GM21390 (cell line): ENCODE results near the gene FBXL17.

Experiments used
- ATAC-seq: cut with Tn5 transposase; IDR thresholded peaks from one replicate; pipeline ENCODE4 v1.9.1; 2021; ENCODE audit not compliant: unreplicated experiment

Gene FBXL17

DNA sequence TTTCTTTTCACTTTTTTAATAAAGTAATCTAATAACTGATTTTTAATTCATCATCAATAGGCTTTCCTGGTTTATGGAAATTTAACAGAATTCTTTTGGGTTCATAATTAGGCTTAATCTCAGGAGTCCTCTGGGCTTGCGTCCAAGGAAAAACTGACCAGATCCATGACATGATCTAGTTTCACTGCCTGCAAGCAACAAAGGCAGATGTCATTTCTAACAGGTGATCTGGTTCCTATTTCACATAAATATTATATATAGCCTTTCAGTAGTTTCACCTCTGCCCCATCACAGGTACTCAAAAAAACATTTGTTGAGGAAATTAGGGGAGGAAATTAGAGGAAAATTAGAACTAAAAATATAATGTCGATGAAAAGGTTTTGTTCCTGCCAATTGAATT, 126.4 kb downstream of the FBXL17 start:
- no peak for ATAC-seq

DNA sequence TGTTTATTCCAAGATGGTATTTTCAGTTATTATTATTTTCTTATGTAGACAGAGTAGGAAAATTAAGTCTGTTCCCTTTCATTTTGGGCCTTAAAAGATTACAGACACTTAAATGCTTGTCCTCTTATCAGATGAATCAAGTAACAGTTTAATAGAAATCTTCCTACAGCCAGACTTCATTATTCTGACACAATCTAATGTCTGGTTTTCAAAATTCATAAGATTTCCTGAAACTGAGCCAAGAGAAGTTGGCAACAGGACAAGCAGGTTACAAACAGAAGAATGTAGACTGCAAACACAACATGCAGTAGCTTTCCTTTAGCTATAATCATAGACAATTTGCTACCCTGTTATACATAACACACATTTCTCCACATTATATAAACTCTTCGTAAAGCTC, 130.5 kb downstream of the FBXL17 start:
- ATAC-seq = no peak

DNA sequence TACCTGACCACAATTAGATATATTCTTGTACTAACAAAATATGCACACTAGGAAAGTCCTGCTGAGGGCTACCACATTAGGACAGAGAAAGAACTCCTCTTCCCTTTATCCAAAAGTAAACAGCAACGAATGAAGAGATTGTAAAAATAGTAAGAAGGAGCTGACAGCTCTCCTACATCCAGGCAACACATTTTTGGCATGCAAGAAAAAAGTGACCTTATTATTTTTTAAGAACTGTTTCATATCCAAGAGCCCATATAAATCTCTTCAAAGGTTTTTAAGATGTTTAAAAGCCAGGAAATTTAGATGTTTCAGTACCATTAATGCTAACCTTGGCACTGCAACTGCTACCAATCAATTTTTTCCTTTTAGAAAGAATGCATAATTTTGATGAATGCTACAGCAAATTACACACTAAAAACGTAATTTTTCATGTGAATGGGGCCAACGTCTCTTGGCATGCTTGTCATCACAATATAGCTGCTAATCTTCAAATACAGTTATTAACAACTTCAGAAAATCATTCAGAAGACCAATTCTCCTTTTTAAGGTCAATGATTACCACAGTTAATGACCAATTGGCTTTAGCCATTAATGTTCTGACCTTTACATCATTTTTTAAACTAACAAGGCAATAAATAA, 132.0 kb downstream of the FBXL17 start:
- ATAC-seq = no peak

DNA sequence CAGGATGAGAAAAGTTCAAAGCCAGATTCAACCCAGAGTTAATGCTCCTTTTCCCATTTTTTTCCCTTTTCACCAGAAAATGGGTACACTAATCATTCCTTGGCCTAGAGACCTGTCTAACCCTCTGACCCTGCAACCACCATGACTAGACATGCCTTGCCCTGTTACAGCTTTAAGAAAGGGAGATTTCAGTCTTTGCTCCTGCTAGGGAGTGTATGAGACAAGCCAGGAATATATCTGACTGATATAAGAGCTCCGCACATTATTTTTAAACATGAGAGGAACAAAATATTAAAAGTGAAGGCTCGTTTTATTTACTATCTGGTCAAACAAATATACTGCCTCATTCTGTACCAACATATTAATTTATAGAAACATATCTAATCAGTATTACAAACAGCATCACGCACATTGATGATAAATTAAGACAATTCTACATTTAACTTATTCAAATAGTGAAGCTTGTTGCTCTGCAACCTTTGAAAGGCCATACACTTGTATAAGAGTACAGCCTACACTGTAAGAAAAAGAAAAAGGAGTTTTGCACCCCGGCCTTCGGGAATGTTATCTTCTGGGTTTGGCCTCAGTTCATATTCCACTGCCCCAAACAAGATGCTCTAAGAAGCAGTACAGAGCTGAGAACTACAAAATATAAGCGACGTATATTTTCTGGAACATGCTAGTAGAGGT, 132.7 kb downstream of the FBXL17 start:
- ATAC-seq = no peak

DNA sequence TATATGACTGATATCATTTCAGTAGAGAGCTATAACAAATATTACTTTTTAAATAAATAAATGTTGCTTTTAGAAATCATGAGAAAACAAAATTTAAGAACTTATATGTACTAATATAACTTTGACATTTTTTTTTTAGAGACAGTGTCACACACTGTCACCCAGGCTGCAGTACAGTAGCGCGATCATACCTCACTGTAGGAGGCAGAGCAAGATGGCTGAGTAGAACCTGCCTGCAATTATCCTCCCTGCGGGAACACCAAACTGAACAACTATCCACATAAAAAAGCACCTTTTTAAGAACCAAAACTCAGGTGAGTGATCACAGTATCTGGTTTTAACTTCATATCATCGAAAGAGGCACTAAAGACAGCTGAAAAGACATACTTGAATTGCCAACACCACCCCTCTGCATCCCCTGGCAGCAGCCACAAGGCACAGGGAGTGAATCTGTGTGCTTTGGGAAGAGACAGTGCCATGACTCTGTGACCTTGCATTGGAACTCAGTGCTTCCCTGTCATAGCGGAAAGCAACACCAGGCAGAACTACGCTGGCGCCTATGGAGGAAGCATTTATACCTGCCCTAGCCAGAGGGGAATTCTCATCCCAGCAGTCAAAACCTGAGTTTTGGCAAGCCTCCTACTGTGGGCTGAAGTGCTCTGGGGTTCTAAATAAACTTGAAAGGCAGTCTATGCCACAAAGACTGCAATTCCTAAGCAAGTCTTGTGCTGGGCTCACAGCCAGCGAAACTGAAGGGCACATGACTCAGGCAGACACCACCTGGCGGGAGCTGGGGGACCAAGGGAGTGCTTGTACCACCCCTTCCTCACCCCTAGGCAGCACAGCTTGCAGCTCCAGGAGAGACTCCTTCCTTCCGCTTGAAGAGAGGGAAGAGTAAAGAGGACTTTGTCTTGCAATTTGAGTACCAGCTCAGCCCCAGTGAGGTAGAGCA, 142.7 kb downstream of the FBXL17 start:
- no peak for ATAC-seq

DNA sequence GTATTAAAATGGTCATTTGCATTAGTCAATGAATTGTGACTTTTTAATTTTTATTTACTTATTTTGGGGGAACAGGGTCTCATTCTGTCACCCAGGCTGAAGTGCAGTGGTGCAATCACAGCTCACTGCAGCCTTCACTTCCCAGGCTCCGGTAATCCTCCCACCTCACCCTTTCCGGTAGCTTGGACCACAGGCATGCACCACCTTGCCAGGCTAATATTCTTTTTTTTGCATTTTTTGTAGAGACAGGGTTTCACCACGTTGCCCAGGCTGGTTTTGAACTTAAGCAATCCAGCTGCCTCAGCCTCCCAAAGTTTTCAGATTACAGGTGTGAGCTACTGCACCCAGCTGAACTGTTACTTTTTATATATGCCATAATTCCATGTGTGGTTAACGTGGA, 143.4 kb downstream of the FBXL17 start:
- ATAC-seq = no peak

DNA sequence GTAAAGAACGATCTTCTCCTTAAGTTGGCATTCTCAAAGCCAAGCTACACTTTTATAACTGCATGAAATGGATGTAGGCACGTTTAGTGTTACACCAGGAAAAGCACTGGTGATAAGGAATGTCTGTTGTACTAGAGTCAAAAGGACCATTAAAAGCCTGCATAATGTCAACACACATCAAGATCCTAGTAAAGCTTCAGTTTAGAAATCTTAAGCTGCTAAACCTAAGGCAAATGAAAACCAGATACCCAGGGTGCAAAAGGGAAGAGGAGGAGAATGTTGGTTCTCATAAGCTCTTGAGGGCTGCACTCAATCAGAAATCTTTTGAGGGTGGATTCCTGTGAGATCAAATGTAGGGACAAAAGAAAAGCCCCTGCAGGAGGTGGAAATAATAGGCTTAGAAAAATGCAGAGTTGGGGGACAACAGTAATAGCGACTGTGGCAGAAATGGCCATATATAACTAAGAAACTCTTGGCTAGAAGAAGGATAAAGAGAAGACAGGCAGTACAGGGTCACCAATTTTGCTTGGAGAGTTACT, 148.2 kb downstream of the FBXL17 start:
- no peak for ATAC-seq

DNA sequence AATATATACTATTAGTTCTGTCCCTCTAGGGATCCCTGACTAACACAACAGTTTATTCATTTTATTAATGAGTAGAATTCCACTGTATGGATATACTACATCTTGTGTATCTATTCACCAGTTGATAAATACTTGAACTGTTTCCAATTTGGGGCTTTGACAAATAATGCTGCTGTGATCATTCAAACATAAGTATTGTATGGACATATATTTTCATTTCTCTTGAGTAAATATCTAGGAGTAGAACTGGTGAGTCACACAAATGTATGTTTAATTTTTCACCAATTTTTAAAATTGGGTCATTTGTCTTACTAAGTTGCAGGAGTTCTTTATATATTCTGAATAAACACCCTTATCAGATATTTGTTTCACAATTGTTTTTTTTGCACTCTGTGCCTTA, 149.1 kb downstream of the FBXL17 start:
- no peak for ATAC-seq

DNA sequence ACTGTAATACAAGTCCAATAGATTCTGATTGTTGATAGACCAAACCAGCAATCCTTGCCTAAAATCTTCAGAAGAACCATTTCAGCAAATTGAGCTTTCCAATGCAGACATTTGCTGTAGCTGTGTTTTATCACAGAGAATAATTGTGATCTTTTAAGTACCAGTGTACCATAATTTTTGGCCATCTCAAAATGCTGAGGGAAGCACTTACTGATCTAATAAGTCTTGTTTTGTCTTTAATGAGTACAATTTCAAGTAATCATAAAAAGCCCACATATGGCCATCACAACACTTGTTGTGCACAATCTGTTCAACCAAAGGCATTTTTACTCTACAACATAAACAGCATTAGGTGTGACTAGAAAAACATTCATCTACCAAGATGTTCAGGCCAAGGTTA, 159.9 kb downstream of the FBXL17 start:
- no peak for ATAC-seq

DNA sequence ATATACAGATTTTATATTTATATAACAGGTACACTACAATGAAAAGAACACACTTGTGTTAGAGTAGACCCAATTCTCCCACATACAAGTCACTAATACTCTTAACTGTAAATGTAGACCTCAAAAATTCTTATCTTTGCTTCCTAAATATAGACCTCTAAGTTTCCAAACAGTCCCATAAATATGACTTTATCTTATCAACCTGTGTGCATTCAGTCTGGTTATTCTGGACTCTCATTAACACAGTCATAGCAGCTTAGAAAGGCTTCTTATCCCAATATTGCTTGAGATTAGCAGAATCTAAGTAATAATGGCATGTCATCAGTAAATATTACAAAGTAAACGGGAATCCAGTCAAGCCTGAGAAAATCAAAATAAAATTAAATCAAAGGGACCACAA, 161.1 kb downstream of the FBXL17 start:
- ATAC-seq = no peak

DNA sequence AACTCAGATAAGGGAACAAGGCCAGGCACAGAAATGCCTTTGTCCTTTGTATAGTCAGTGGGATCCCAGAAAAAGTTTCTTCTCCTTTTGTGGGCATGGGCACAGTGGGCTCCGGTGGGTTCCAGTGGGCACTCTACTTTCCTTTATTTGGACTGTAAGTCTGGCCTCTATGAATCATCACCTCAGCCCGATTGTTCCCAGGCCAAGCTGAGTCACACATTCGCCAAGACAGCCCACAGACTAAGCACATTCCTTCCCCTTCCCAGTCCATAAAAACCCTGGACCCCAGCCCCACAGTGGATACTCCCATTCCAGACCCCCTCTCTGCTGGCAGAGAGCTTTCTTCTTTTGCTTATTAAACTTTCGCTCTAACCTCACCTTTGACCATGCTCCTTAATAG, 165.0 kb downstream of the FBXL17 start:
- ATAC-seq = no peak

DNA sequence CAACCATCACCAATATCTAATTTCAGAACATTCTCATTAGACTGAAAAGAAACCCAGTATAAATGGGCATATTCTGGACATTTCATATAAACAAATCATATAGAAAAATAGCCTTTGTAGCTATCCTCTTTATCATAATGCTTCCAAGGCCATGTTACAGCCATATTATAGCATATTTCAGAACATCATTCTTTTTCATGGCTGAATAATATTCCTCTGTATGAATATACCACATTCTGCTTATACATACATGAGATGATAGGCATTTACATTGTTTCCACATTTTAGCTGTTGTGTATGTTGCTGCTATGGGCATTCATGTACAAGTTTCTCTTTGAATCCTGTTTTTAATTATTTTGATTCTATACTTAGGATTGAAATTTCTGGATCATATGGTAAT, 167.0 kb downstream of the FBXL17 start:
- ATAC-seq = no peak

DNA sequence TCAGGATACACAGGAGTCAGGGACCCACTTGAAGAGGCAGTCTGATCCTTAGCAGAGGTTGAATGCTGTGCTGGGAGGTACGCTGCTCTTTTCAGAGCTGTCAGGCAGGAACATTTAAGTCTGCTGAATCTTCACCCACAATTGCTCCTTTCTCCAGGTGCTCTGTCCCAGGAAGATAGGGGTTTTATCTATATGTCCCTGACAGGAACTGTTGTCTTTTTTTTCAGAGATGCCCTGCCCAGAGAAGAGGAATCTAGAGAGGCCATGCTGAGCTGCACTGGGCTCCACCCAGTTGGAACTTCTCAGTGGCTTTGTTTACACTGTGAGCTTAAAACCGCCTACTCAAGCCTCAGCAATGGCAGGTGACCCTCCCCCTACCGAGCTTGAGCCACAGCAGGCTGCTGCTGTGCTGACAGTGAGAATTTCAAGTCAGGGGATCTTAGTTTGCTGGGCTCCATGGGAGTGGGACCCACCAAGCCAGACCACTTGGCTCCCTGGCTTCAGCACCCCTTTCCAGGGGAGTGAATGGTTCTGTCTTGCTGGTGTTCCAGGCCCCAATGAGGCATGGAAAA, 169.0 kb downstream of the FBXL17 start:
- ATAC-seq = no peak

DNA sequence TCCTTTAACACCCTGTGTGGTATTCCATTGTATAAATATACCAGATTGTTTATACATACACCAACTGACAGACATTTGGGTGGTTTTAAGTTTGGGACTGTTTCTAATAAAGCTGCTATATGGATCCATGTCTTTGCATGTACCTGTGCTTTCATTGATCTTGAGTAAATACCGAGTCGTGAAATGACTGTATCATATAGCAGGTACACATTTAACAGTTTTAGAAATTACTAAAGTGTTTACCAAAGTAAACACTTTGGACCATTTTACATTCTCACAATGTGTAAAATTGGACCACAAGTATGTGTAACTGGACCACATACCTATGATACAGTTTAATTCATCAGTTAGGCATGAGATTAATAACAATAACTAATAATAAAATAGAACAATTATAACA, 175.2 kb downstream of the FBXL17 start:
- no peak for ATAC-seq

DNA sequence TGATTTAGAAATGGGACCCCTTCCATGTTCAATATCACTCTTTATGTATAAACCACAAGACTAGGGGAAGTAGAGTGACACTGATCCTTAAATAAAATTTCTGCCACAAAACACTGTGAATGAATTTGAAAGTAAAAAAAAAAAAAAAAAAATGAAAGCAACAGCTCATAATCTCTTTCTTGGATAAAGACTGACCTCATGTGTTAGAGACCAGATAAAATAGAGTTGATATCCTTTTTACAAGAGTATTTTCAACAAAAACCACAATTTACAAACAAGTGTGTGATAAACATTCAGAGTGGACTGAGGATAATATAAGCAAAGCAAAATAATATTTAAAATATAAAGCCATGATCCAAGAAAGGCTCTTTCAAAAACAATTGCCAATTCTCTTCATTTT, 180.2 kb downstream of the FBXL17 start:
- ATAC-seq = no peak

DNA sequence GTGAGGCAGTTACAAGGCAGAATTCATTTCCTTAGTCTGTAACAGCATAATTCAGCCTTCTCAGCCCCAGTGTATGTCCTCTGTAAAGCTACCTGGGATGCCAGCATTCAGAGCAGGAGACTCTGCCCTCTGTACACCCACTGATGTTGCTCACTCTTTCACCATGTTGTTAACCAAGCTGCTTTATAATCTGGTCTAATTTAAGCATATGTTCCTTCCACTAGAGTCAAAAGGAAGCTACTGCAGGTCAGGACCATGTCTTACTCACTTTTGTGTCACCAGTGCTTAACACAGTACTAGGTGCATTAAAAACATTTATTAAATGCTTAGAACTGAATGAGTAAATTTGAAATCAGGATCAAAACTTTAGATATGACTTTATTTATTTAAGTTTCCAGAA, 185.6 kb downstream of the FBXL17 start:
- no peak for ATAC-seq

DNA sequence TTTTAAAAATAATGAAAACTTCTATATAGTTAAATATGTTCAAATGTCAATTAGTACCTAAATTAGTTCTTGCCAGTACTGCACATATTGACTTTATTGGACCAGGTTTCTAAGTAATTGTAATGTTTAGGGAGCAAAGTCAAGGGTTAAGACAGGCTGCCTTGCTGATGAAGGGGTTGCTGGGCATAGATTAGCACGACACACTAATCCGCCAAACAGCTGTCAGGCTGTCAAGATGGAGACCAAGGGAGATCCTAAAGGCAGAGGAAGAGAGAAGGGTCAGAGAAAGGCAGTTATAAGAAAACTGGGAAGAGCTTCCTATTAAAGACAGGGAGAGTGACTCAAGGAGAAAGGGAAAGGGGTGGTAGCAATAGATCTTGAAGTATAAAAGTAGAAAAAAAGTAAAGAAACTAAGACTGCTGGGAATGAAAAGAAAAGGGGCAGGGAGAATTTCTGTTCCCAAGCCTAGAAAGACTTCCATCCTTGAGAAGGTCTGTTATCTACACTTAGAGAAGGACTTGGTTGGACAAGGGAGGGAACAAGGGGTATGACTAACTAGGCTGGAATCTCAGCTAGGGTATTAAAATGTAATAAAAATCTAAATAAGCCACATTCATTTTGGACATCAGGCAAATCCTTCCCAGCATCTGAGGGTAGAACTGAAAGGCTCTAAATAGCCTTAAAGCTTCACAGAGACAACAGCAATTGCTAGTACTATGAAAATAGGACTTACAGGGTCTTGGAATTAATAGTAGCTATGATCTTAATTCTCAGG, 188.7 kb downstream of the FBXL17 start:
- no peak for ATAC-seq

DNA sequence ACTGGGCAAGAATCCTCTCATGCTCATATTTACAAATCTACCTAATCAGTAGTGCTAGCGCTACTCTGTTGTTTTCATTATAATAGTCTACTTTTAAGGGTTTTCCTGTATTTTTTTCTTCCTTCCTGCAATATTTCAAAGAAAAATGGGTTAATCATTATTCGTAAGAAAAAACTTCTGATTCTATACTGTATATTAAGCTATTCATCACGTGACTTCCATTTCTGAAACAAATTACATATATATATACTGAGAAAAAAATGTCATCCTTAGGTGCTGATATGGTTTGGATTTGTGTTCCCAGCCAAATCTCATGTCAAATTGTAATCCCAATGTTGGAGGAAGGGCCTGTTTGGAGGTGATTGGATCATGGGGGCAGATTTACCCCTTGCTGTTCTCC, 197.0 kb downstream of the FBXL17 start:
- ATAC-seq = no peak

DNA sequence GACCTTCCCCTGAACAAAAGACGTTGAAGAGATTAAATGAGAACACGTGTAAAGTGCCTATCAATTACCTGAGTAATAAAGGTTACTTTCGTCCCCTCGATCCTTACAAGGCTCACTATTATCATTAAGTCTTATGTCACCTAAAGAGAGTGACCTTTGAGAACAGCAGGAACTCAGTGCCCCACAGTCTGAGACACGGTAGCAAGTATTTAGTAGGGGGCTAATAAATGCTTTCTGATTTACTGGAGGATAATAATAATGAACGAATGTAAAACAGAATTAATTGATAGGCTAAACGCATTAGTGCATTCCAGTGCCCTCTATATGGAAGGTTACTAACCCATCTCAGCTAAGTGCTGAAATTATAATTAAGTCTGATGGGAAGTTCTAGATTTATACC, 199.9 kb downstream of the FBXL17 start:
- ATAC-seq = no peak

DNA sequence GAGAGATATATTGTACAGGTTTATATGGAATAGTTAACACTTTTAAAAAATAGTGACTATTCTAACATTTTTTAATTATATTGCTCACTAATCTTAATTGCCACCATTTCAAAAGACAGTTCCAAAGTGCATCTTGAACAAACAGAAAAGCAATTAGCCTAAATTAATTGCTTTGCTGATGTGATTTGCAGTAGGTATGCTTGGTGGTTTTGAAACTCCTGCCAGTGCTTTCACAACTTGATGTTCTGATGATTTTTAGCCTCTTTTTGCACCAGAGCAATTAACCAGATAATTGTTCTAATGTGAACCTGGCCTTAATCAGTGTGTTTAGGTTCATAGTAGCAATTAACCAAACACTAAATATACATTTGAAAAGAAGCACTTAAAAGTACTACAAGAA, 207.6 kb downstream of the FBXL17 start:
- no peak for ATAC-seq

DNA sequence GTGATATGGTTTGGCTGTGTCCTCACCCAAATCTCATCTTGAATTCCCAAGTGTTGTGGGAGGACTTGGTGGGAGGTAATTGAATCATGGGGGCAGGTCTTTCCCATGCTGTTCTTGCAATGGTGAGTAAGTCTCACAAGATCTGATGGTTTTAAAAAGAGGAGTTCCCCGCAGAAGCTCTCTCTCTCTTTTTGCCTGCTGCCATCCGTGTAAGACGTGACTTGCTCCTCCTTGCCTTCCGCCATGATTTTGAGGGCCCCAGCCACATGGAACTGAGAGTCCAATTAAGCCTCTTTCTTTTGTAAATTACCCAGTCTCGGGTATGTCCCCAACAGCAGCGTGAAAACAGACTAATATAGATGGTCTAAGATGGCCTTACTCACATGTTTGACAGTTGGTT, 210.1 kb downstream of the FBXL17 start:
- no peak for ATAC-seq
